Endothelial cell of umbilical vein (primary cell): Measurements from ENCODE around the gene MGLL. TPM values are rescaled to one million over a fixed set of nuclear protein-coding genes. Genes with fewer than 3 reads are reported as not detected.

Experiments
- BruUV-seq: library from RNA; stranded (reverse); fragments of 400-500 nt; replicated peaks from 2 replicates; lab custom pipeline; 2021; lab: Mats Ljungman, UMichigan
- CTCF ChIA-PET: fragments of 300-600, 350-600 bp; sonication (Branson Sonifier 250); formaldehyde crosslinking; loops from one replicate; lab custom pipeline; 2021; ENCODE audit warnings: antibody characterized with exemption, inconsistent platforms; lab: Charles Lee
- POLR2A ChIA-PET: fragments of 300-600, 350-600 bp; sonication (Branson Sonifier 250); formaldehyde crosslinking; loops from one replicate; lab custom pipeline; 2021; ENCODE audit warnings: antibody characterized with exemption, inconsistent platforms; lab: Charles Lee
- DNase-seq: peaks from one replicate; pipeline ENCODE4 v3.0.0-alpha.2; 2011; ENCODE audit warnings: low read depth, low spot score
- FAIRE-seq: peaks from 2 replicates; lab custom pipeline; 2011; peaks lifted over from hg19 to GRCh38; lab: Jason Lieb, UNC
- H2AFZ ChIP-seq: 2 replicates; pipeline ENCODE4 v1.6.0; 2012; ENCODE audit warnings: low read depth, low read length, control low read depth, inconsistent platforms
- H3K27ac ChIP-seq: 2 replicates; pipeline ENCODE4 v1.5.1; 2011; ENCODE audit warnings: low read depth, mild to moderate bottlenecking, control low read depth, low read length, moderate library complexity; ENCODE audit not compliant: insufficient read depth
- H3K27me3 ChIP-seq, 2 experiments: 2 replicates each; pipeline versions ENCODE4 v1.6.0 to v1.6.1; 2011; ENCODE audit warnings: low read length in 2 of 2, mixed read lengths in 1 of 2; ENCODE audit not compliant: control insufficient read depth in 2 of 2, insufficient read depth in 2 of 2
- H3K36me3 ChIP-seq, 2 experiments: 2 replicates in 1 of 2; 3 replicates in 1 of 2; pipeline ENCODE4 v1.5.1; 2011; ENCODE audit warnings: low read length in 2 of 2, mild to moderate bottlenecking in 1 of 2, moderate library complexity in 1 of 2; ENCODE audit not compliant: control insufficient read depth in 2 of 2, insufficient read depth in 2 of 2; ENCODE audit errors: extremely low read depth in 1 of 2
- H3K4me1 ChIP-seq: 3 replicates; pipeline ENCODE4 v1.5.1; 2011; ENCODE audit warnings: mild to moderate bottlenecking, low read length; ENCODE audit not compliant: control insufficient read depth, insufficient read depth; ENCODE audit errors: extremely low read depth
- H3K4me2 ChIP-seq: 2 replicates; pipeline ENCODE4 v1.6.1; 2011; ENCODE audit warnings: low read length, control low read depth, mixed read lengths; ENCODE audit not compliant: insufficient read depth
- H3K4me3 ChIP-seq, 3 experiments: fragments of 200-600 bp in 1 of 3; sonication (generic), shearing (Covaris generic) in 1 of 3; replicated peaks in 1 of 3; 2 replicates each; pipeline ENCODE4 v1.5.1; 2011 to 2016; ENCODE audit warnings: control low read depth in 3 of 3, low read length in 3 of 3, mild to moderate bottlenecking in 2 of 3, inconsistent platforms in 1 of 3, low read depth in 1 of 3, moderate library complexity in 1 of 3; ENCODE audit not compliant: insufficient read depth in 1 of 3
- H3K79me2 ChIP-seq: 2 replicates; pipeline ENCODE4 v1.6.0; 2012; ENCODE audit warnings: low read length, inconsistent platforms; ENCODE audit not compliant: control insufficient read depth, insufficient read depth
- H3K9ac ChIP-seq: replicated peaks from 2 replicates; pipeline ENCODE3; 2011; ENCODE audit warnings: low read length, control low read depth; ENCODE audit not compliant: insufficient read depth; ENCODE audit errors: extremely low read depth
- H3K9me1 ChIP-seq: replicated peaks from 3 replicates; pipeline ENCODE4 v1.6.0; 2011; ENCODE audit warnings: mild to moderate bottlenecking, low read length; ENCODE audit not compliant: control insufficient read depth, insufficient read depth; ENCODE audit errors: extremely low read depth
- H3K9me3 ChIP-seq: replicated peaks from 2 replicates; pipeline ENCODE4 v1.5.1; 2012; ENCODE audit warnings: low read length, inconsistent platforms; ENCODE audit not compliant: control insufficient read depth, insufficient read depth
- H4K20me1 ChIP-seq: replicated peaks from 2 replicates; pipeline ENCODE3; 2011; ENCODE audit warnings: mild to moderate bottlenecking, low read length; ENCODE audit not compliant: control insufficient read depth, insufficient read depth; ENCODE audit errors: extremely low read depth
- EZH2 ChIP-seq: IDR thresholded peaks from 2 replicates; pipeline ENCODE4 v1.6.1; 2012; ENCODE audit warnings: borderline replicate concordance, low read depth, mild to moderate bottlenecking, moderate library complexity, low read length, inconsistent platforms; ENCODE audit not compliant: severe bottlenecking
- FOS ChIP-seq: IDR thresholded peaks from 2 replicates; pipeline ENCODE4 v1.6.1; 2011; ENCODE audit warnings: mild to moderate bottlenecking, low read length, moderate library complexity, borderline replicate concordance; ENCODE audit not compliant: insufficient read depth
- GATA2 ChIP-seq: IDR thresholded peaks from 2 replicates; pipeline ENCODE4 v1.7.0; 2011; ENCODE audit warnings: low read depth, mild to moderate bottlenecking, moderate library complexity, mixed read lengths, low read length; ENCODE audit not compliant: insufficient read length, insufficient read depth
- JUN ChIP-seq: IDR thresholded peaks from 2 replicates; pipeline ENCODE4 v1.6.1; 2011; ENCODE audit warnings: borderline replicate concordance, low read depth; ENCODE audit not compliant: insufficient read length, insufficient read depth
- MYC ChIP-seq: IDR thresholded peaks from one replicate; pipeline ENCODE4 v1.6.1; 2011; ENCODE audit warnings: mild to moderate bottlenecking, low read depth, low read length
- POLR2A ChIP-seq: IDR thresholded peaks from 2 replicates; pipeline ENCODE4 v1.6.1; 2012; ENCODE audit warnings: low read depth, mild to moderate bottlenecking, control low read depth, low read length
- POLR2AphosphoS5 ChIP-seq: IDR thresholded peaks from 2 replicates; pipeline ENCODE4 v1.6.1; 2012; ENCODE audit warnings: low read depth, mild to moderate bottlenecking, control low read depth, low read length, moderate library complexity; ENCODE audit not compliant: insufficient read depth
- dilution Hi-C: fragments of 300-500 bp; cut with MboI; formaldehyde crosslinking; loops from one replicate; pipeline ENCODE4 v1.15.0; 2019; ENCODE audit warnings: low sequenced_read_pairs; ENCODE audit not compliant: extremely low pct_ligation_motif_present
- intact Hi-C: fragments of 100-400 bp; cut with micrococcal nuclease; formaldehyde crosslinking; loops from one replicate; pipeline ENCODE4 v1.10.0; 2022
- polyA plus RNA-seq, 4 experiments: library from polyadenylated mRNA; depleted of rRNA in 3 of 4; stranded (reverse) in 3 of 4; unstranded in 1 of 4; fragments of >200 nt; gene quantifications; 2 replicates each; pipeline versions ENCODE4 v1.2.1 to v1.2.3, GENCODE V29; 2011 to 2012; ENCODE audit warnings: missing spikeins in 1 of 4
- total RNA-seq: library from RNA; stranded (reverse); gene quantifications from 2 replicates; pipeline ENCODE4 v1.2.3, GENCODE V29; 2021
- TF ChIP-seq, protein P1 (sequence below): IDR thresholded peaks from 2 replicates; pipeline ENCODE4 v1.6.1; 2011; ENCODE audit not compliant: insufficient read depth, insufficient read length
- TF ChIP-seq, protein P2 (sequence below), 2 donors: IDR thresholded peaks; 1 replicate in 1 of 2; 2 replicates in 1 of 2; pipeline ENCODE4 v1.5.1; 2011; ENCODE audit warnings: low read length in 2 of 2, mild to moderate bottlenecking in 2 of 2, moderate library complexity in 2 of 2, control low read depth in 1 of 2, inconsistent platforms in 1 of 2, low read depth in 1 of 2; ENCODE audit not compliant: insufficient read depth in 1 of 2; ENCODE audit errors: extremely low read depth in 1 of 2

The MGLL gene
- total and polyA plus RNA-seq, 2 donors (not counting 3 experiments of a cell fraction or from before 2014, with no cell fraction given) = 30.7 to 60.2 TPM

DNA sequence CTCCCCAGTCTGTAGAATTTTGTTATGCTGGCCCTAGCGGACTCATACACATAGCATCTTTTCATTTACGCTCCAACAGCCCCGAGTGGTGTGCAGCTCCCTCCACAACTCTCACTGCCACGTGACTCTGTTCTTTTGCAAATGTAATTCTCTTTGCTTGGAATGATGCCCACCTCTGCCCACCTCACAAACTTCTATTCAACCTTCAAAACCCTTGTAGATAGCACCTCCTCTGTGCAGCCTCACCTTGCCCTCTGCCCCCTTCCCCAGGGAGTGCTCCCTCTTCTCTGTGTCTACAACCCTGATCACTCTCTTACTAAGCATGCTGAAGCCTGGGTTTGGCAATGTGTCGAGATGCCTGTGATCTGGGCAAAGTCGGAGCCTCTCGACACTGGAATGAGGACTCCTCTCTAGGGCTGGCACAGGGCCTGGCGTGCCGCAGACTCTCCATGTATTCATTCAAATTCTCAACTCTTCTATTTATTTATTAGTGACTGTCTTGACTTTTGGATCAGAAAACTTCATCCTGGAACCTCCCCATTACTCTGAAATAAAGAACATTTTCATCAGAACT is 73.5 kb downstream of the MGLL start:
- Histone ChIP-seq H4K20me1 (no peaks in the 10 kb centered on the region), H3K9ac (no peak overlapping the region), H2AFZ (no peak overlapping the region), H3K27ac (peak overlapping the region; percentile 44), H3K4me3 (no peak overlapping the region), H3K79me2 (no peaks in the 10 kb centered on the region), H3K36me3 (no peaks in the 10 kb centered on the region), H3K9me1 (no peaks in the 10 kb centered on the region), H3K4me1 (peaks cover 26% of the 10 kb centered on the region), H3K27me3 (no peaks in the 10 kb centered on the region), H3K4me2 (peak overlapping the region; percentile 20), H3K9me3 (no peaks in the 10 kb centered on the region)
- TF ChIP-seq FOS (no peak), POLR2AphosphoS5 (no peak), EZH2 (no peak), GATA2 (no peak), JUN (no peak), MYC (no peak), POLR2A (no peak)
- TF ChIP-seq, protein P1, sequence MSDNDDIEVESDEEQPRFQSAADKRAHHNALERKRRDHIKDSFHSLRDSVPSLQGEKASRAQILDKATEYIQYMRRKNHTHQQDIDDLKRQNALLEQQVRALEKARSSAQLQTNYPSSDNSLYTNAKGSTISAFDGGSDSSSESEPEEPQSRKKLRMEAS = no peak
- TF ChIP-seq, protein P2, sequence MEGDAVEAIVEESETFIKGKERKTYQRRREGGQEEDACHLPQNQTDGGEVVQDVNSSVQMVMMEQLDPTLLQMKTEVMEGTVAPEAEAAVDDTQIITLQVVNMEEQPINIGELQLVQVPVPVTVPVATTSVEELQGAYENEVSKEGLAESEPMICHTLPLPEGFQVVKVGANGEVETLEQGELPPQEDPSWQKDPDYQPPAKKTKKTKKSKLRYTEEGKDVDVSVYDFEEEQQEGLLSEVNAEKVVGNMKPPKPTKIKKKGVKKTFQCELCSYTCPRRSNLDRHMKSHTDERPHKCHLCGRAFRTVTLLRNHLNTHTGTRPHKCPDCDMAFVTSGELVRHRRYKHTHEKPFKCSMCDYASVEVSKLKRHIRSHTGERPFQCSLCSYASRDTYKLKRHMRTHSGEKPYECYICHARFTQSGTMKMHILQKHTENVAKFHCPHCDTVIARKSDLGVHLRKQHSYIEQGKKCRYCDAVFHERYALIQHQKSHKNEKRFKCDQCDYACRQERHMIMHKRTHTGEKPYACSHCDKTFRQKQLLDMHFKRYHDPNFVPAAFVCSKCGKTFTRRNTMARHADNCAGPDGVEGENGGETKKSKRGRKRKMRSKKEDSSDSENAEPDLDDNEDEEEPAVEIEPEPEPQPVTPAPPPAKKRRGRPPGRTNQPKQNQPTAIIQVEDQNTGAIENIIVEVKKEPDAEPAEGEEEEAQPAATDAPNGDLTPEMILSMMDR (IDR thresholded peaks at IDR 0.05; ENCODE audit: extremely low read depth in 1 of 2, insufficient read depth in 1 of 2, low read depth in 1 of 2, low read length in 2 of 2) = no peak
- dilution Hi-C loops (no loop called here), intact Hi-C loops (loop anchor here (2.0 kb wide), 2 partner anchors 20 to 72 kb away; no protein-coding TSS in a partner anchor)
- ChIA-PET POLR2A (no interaction called here), CTCF (interaction anchor here (0.7 to 1.3 kb wide), 2 partner anchors 42 kb away, joined by 3 read pairs; no protein-coding TSS in a partner anchor)
- no peak for DNase-seq
- FAIRE-seq = no peak
- no TSS peak for BruUV-seq
